CD14-positive monocyte (primary cell): ENCODE results near the gene SDR42E1. TPM values are rescaled to one million over a fixed set of nuclear protein-coding genes. Genes with fewer than 3 reads are reported as not detected.

Source experiments
- DNase-seq, 3 donors: peaks; one replicate each; pipeline ENCODE4 v3.0.0-alpha.2; 2011 to 2022
- H2AFZ ChIP-seq: 2 replicates; pipeline ENCODE4 v1.6.0; 2012; ENCODE audit warnings: mild to moderate bottlenecking, low read depth, low read length, inconsistent platforms; ENCODE audit not compliant: insufficient read depth, poor library complexity, severe bottlenecking
- H3K27ac ChIP-seq, 2 donors: 1 replicate in 1 of 2; 2 replicates in 1 of 2; pipeline ENCODE4 v1.5.1; 2012 to 2013; ENCODE audit warnings: low read length in 2 of 2, control low read depth in 1 of 2, inconsistent platforms in 1 of 2, low read depth in 1 of 2, mild to moderate bottlenecking in 1 of 2
- H3K27me3 ChIP-seq, 2 donors: one replicate each; pipeline versions ENCODE4 v1.6.0 to v1.6.1; 2011 to 2013; ENCODE audit warnings: low read length in 2 of 2; ENCODE audit not compliant: control insufficient read depth in 2 of 2, insufficient read depth in 2 of 2
- H3K36me3 ChIP-seq, 2 donors: replicated peaks in 1 of 2; 1 replicate in 1 of 2; 2 replicates in 1 of 2; pipeline versions ENCODE4 v1.5.1 to v1.6.1; 2012 to 2013; ENCODE audit warnings: low read length in 2 of 2, control low read depth in 1 of 2, inconsistent platforms in 1 of 2, mild to moderate bottlenecking in 1 of 2; ENCODE audit not compliant: insufficient read depth in 2 of 2, control insufficient read depth in 1 of 2
- H3K4me1 ChIP-seq, 2 donors: 1 replicate in 1 of 2; 2 replicates in 1 of 2; pipeline versions ENCODE4 v1.5.1 to v1.6.1; 2012 to 2013; ENCODE audit warnings: low read length in 2 of 2, control low read depth in 1 of 2, inconsistent platforms in 1 of 2, mild to moderate bottlenecking in 1 of 2, moderate library complexity in 1 of 2; ENCODE audit not compliant: insufficient read depth in 2 of 2, control insufficient read depth in 1 of 2
- H3K4me2 ChIP-seq: replicated peaks from 2 replicates; pipeline ENCODE3; 2012; ENCODE audit warnings: low read length, moderate library complexity, mild to moderate bottlenecking; ENCODE audit not compliant: poor library complexity, severe bottlenecking; ENCODE audit errors: extremely low read depth
- H3K4me3 ChIP-seq, 3 experiments: fragments of 200-600 bp in 1 of 3; sonication (generic) in 1 of 3; replicated peaks in 1 of 3; 1 replicate in 2 of 3; 2 replicates in 1 of 3; pipeline ENCODE4 v1.5.1; 2011 to 2013; ENCODE audit warnings: low read length in 3 of 3, mild to moderate bottlenecking in 3 of 3, control low read depth in 2 of 3, low read depth in 2 of 3, inconsistent platforms in 1 of 3, moderate library complexity in 1 of 3
- H3K79me2 ChIP-seq: 2 replicates; pipeline ENCODE4 v1.6.0; 2012; ENCODE audit warnings: mild to moderate bottlenecking, control low read depth, inconsistent platforms, low read length, moderate library complexity; ENCODE audit not compliant: insufficient read depth
- H3K9ac ChIP-seq: 2 replicates; pipeline ENCODE4 v1.6.0; 2017; ENCODE audit warnings: low read length, mild to moderate bottlenecking; ENCODE audit not compliant: insufficient read depth, poor library complexity, severe bottlenecking
- H3K9me3 ChIP-seq, 2 donors: replicated peaks in 1 of 2; 1 replicate in 1 of 2; 2 replicates in 1 of 2; pipeline versions ENCODE4 v1.5.1 to v1.6.1; 2012 to 2013; ENCODE audit warnings: low read length in 2 of 2, control low read depth in 1 of 2; ENCODE audit not compliant: control insufficient read depth in 1 of 2, insufficient read depth in 1 of 2
- H4K20me1 ChIP-seq: 2 replicates; pipeline ENCODE4 v1.6.0; 2012; ENCODE audit warnings: mild to moderate bottlenecking, low read length, control low read depth, moderate library complexity; ENCODE audit not compliant: insufficient read depth
- H3K27ac Mint-ChIP-seq, 7 donors: one replicate each; pipeline ENCODE4 v1.8.0; 2020; ENCODE audit warnings: mild to moderate bottlenecking in 7 of 7, mixed read lengths in 7 of 7, moderate library complexity in 6 of 7, inconsistent platforms in 2 of 7
- H3K27me3 Mint-ChIP-seq, 3 donors: one replicate each; pipeline ENCODE4 v1.8.0; 2021 to 2022; ENCODE audit warnings: low read depth in 3 of 3, mild to moderate bottlenecking in 3 of 3, mixed read lengths in 3 of 3, moderate library complexity in 3 of 3, inconsistent platforms in 1 of 3
- H3K36me3 Mint-ChIP-seq, 2 donors: one replicate each; pipeline ENCODE4 v1.8.0; 2020; ENCODE audit warnings: mixed read lengths in 2 of 2, inconsistent platforms in 1 of 2, mild to moderate bottlenecking in 1 of 2
- H3K4me1 Mint-ChIP-seq: one replicate; pipeline ENCODE4 v1.8.0; 2020; ENCODE audit warnings: mild to moderate bottlenecking, mixed read lengths
- H3K4me3 Mint-ChIP-seq, 2 donors: one replicate each; pipeline ENCODE4 v1.8.0; 2020; ENCODE audit warnings: mild to moderate bottlenecking in 2 of 2, mixed read lengths in 2 of 2, moderate library complexity in 1 of 2
- H3K9me3 Mint-ChIP-seq, 7 donors: one replicate each; pipeline ENCODE4 v1.8.0; 2020 to 2022; ENCODE audit warnings: mixed read lengths in 7 of 7, mild to moderate bottlenecking in 6 of 7, moderate library complexity in 6 of 7, inconsistent platforms in 2 of 7
- CTCF ChIP-seq: fragments of 200-600 bp; IDR thresholded peaks from one replicate; pipeline ENCODE4 v1.8.0; 2022; ENCODE audit warnings: antibody characterized with exemption, mild to moderate bottlenecking
- WGBS: methylation state at CpG from one replicate; pipeline ENCODE4 v1.1.5; 2013; ENCODE audit warnings: missing lambda C conversion rate; ENCODE audit not compliant: insufficient coverage; 5-methylcytosine and 5-hydroxymethylcytosine counted together
- intact Hi-C, 2 donors: fragments of 100-400 bp; cut with micrococcal nuclease; formaldehyde crosslinking; loops; one replicate each; pipeline versions ENCODE4 v1.15.0 to v1.15.1; 2023
- polyA plus RNA-seq, 3 donors: library from polyadenylated mRNA; depleted of rRNA in 1 of 3; unstranded in 2 of 3; stranded (reverse) in 1 of 3; fragments of 300-500 nt in 2 of 3; fragments of >200 nt in 1 of 3; fragmentation: Illumina TruSeq in 2 of 3; gene quantifications; 1 replicate in 2 of 3; 2 replicates in 1 of 3; pipeline ENCODE4 v1.2.3, GENCODE V29; 2012 to 2021

The SDR42E1 gene
- polyA plus RNA-seq, 3 donors, result under 0.01 TPM; not detected in 2

- no peak overlapping the region for H3K9ac ChIP-seq
- Mint-ChIP-seq H3K4me1 (no peaks in the 10 kb centered on the region), H3K27ac (no peak overlapping the region), H3K9me3 (peaks cover 0 to 2% (median 0%) of the 10 kb centered on the region in 7 donors), H3K27me3 (peaks cover 2 to 12% (median 9%) of the 10 kb centered on the region in 3 donors), H3K4me3 (no peak overlapping the region), H3K36me3 (no peaks in the 10 kb centered on the region)
- 100% methylated on average over 1 of the region's 2 CpGs for WGBS
- no peaks in the 10 kb centered on the region for H3K9me3 ChIP-seq
- no peak overlapping the region for H3K4me2 ChIP-seq
- peaks cover 2 to 4% of the 10 kb centered on the region in 2 donors for H3K27me3 ChIP-seq
- H3K27ac ChIP-seq, result no peak overlapping the region
- intact Hi-C loops, result no loop called here
- TF ChIP-seq CTCF, result no peak
- H2AFZ ChIP-seq, result no peak overlapping the region
- no peaks in the 10 kb centered on the region for H3K36me3 ChIP-seq
- no peaks in the 10 kb centered on the region for H3K79me2 ChIP-seq
- no peaks in the 10 kb centered on the region for H4K20me1 ChIP-seq
- no peak overlapping the region for H3K4me3 ChIP-seq
- no peak for DNase-seq
- H3K4me1 ChIP-seq, result no peaks in the 10 kb centered on the region
Observed at GRCh38 chr16:82046941-82047340, 35.7 kb upstream of the SDR42E1 start.

GRCh38 chr16:82046541-82046940, 35.3 kb upstream of the SDR42E1 start:
- no peak for DNase-seq
- no peaks in the 10 kb centered on the region for H3K9me3 ChIP-seq
- H3K27ac Mint-ChIP-seq, result no peak overlapping the region
- peaks cover 2 to 4% of the 10 kb centered on the region in 2 donors for H3K27me3 ChIP-seq
- no peak overlapping the region for H3K9ac ChIP-seq
- H3K36me3 ChIP-seq, result no peaks in the 10 kb centered on the region
- H3K4me3 Mint-ChIP-seq, result no peak overlapping the region
- WGBS, result no CpG with 5 or more reads among the region's 4 CpGs
- no peak overlapping the region for H2AFZ ChIP-seq
- H3K4me1 ChIP-seq, result no peaks in the 10 kb centered on the region
- H3K36me3 Mint-ChIP-seq, result no peaks in the 10 kb centered on the region
- H3K9me3 Mint-ChIP-seq, result peaks cover 0 to 4% (median 0%) of the 10 kb centered on the region in 7 donors
- no peak overlapping the region for H3K4me2 ChIP-seq
- no peaks in the 10 kb centered on the region for H3K4me1 Mint-ChIP-seq
- no peaks in the 10 kb centered on the region for H4K20me1 ChIP-seq
- peaks cover 4 to 12% (median 9%) of the 10 kb centered on the region in 3 donors for H3K27me3 Mint-ChIP-seq
- intact Hi-C loops, result no loop called here
- no peaks in the 10 kb centered on the region for H3K79me2 ChIP-seq
- H3K27ac ChIP-seq, result no peak overlapping the region
- no peak overlapping the region for H3K4me3 ChIP-seq
- no peak for TF ChIP-seq CTCF
